Globus pallidus (tissue), 1 donor: ENCODE data around the gene FDXR.

Experiments used
- DNase-seq: peaks from one replicate; pipeline ENCODE4 v3.0.0-alpha.2; 2015; ENCODE audit warnings: low spot score

The FDXR gene

GRCh38 chr17:74833501-74834377, 39.1 kb downstream of the FDXR start:
- peak; percentile 45 for DNase-seq

- no peak for DNase-seq
Measured at GRCh38 chr17:74832421-74832820, 40.4 kb downstream of the FDXR start.

GRCh38 chr17:74831444-74832146, 41.2 kb downstream of the FDXR start:
- DNase-seq: no peak

GRCh38 chr17:74830861-74831260, 41.9 kb downstream of the FDXR start:
- DNase-seq: no peak

GRCh38 chr17:74827800-74828199, 45.0 kb downstream of the FDXR start:
- DNase-seq: no peak

GRCh38 chr17:74825952-74826719, 46.7 kb downstream of the FDXR start:
- DNase-seq: peak; percentile 47

GRCh38 chr17:74824961-74825627, 47.7 kb downstream of the FDXR start:
- no peak for DNase-seq

GRCh38 chr17:74822939-74823367, 49.8 kb downstream of the FDXR start:
- DNase-seq: peak; percentile 86

- DNase-seq: no peak
Measured at GRCh38 chr17:74822335-74822938, 50.4 kb downstream of the FDXR start.

- DNase-seq: peak; percentile 59
Measured at GRCh38 chr17:74821655-74822334, 51.0 kb downstream of the FDXR start.

- no peak for DNase-seq
Measured at GRCh38 chr17:74819801-74820436, 52.9 kb downstream of the FDXR start.

- DNase-seq: no peak
Measured at GRCh38 chr17:74818291-74818938, 54.4 kb downstream of the FDXR start.

GRCh38 chr17:74816905-74817620, 55.7 kb downstream of the FDXR start:
- DNase-seq: no peak

GRCh38 chr17:74815550-74816370, 57.0 kb downstream of the FDXR start:
- no peak for DNase-seq

GRCh38 chr17:74815067-74815466, 57.7 kb downstream of the FDXR start:
- no peak for DNase-seq

GRCh38 chr17:74814453-74814852, 58.3 kb downstream of the FDXR start:
- DNase-seq: no peak
